ENCODE data around the gene FOLH1.
"Not testable (repeated sequence)": the region's sequence is repeated elsewhere in the genome, so short reads cannot be mapped to it uniquely, and the experiment has no call there.

The FOLH1 gene

GRCh38 chr11:49196775-49197174 is 11.6 kb downstream of the FOLH1 start:
- not testable (repeated sequence) for H3K4me1 Mint-ChIP-seq, H3K36me3 Mint-ChIP-seq, H3K9me3 Mint-ChIP-seq, H3K4me3 Mint-ChIP-seq, H3K27me3 Mint-ChIP-seq, H3K27ac Mint-ChIP-seq

GRCh38 chr11:49196002-49196401 is 12.4 kb downstream of the FOLH1 start:
- not testable (repeated sequence) for H3K4me3 Mint-ChIP-seq, H3K9me3 Mint-ChIP-seq, H3K27me3 Mint-ChIP-seq, H3K27ac Mint-ChIP-seq, H3K4me1 Mint-ChIP-seq, H3K36me3 Mint-ChIP-seq

- not testable (repeated sequence) for H3K27ac Mint-ChIP-seq, H3K27me3 Mint-ChIP-seq, H3K9me3 Mint-ChIP-seq, H3K4me1 Mint-ChIP-seq, H3K4me3 Mint-ChIP-seq, H3K36me3 Mint-ChIP-seq
Measured at GRCh38 chr11:49190287-49190686, 18.1 kb downstream of the FOLH1 start.

- not testable (repeated sequence) for H3K27me3 Mint-ChIP-seq, H3K4me3 Mint-ChIP-seq, H3K4me1 Mint-ChIP-seq, H3K36me3 Mint-ChIP-seq, H3K9me3 Mint-ChIP-seq, H3K27ac Mint-ChIP-seq
Measured at GRCh38 chr11:49186225-49186624, 22.2 kb downstream of the FOLH1 start.

- H3K4me1 Mint-ChIP-seq, H3K9me3 Mint-ChIP-seq, H3K36me3 Mint-ChIP-seq, H3K27ac Mint-ChIP-seq, H3K4me3 Mint-ChIP-seq, H3K27me3 Mint-ChIP-seq: not testable (repeated sequence)
Measured at GRCh38 chr11:49185597-49185996, 22.8 kb downstream of the FOLH1 start.

- H3K9me3 Mint-ChIP-seq, H3K4me3 Mint-ChIP-seq, H3K4me1 Mint-ChIP-seq, H3K27me3 Mint-ChIP-seq, H3K36me3 Mint-ChIP-seq, H3K27ac Mint-ChIP-seq: not testable (repeated sequence)
Measured at GRCh38 chr11:49184756-49185155, 23.6 kb downstream of the FOLH1 start.

- not testable (repeated sequence) for H3K4me1 Mint-ChIP-seq, H3K9me3 Mint-ChIP-seq, H3K27ac Mint-ChIP-seq, H3K27me3 Mint-ChIP-seq, H3K36me3 Mint-ChIP-seq, H3K4me3 Mint-ChIP-seq
Measured at GRCh38 chr11:49177936-49178335, 30.5 kb downstream of the FOLH1 start.

- not testable (repeated sequence) for H3K9me3 Mint-ChIP-seq, H3K27me3 Mint-ChIP-seq, H3K4me1 Mint-ChIP-seq, H3K27ac Mint-ChIP-seq, H3K4me3 Mint-ChIP-seq, H3K36me3 Mint-ChIP-seq
Measured at GRCh38 chr11:49175378-49175777, 33.0 kb downstream of the FOLH1 start.

GRCh38 chr11:49174691-49175366 is 33.6 kb downstream of the FOLH1 start:
- not testable (repeated sequence) for H3K27me3 Mint-ChIP-seq, H3K4me1 Mint-ChIP-seq, H3K27ac Mint-ChIP-seq, H3K4me3 Mint-ChIP-seq, H3K36me3 Mint-ChIP-seq, H3K9me3 Mint-ChIP-seq

GRCh38 chr11:49171613-49172012 is 36.8 kb downstream of the FOLH1 start:
- not testable (repeated sequence) for H3K4me1 Mint-ChIP-seq, H3K9me3 Mint-ChIP-seq, H3K27ac Mint-ChIP-seq, H3K27me3 Mint-ChIP-seq, H3K4me3 Mint-ChIP-seq, H3K36me3 Mint-ChIP-seq

- not testable (repeated sequence) for H3K36me3 Mint-ChIP-seq, H3K4me3 Mint-ChIP-seq, H3K4me1 Mint-ChIP-seq, H3K9me3 Mint-ChIP-seq, H3K27me3 Mint-ChIP-seq, H3K27ac Mint-ChIP-seq
Measured at GRCh38 chr11:49169579-49169978, 38.8 kb downstream of the FOLH1 start.

- H3K36me3 Mint-ChIP-seq, H3K4me1 Mint-ChIP-seq, H3K4me3 Mint-ChIP-seq, H3K27me3 Mint-ChIP-seq, H3K27ac Mint-ChIP-seq, H3K9me3 Mint-ChIP-seq: not testable (repeated sequence)
Measured at GRCh38 chr11:49168992-49169391, 39.4 kb downstream of the FOLH1 start.

GRCh38 chr11:49151211-49151610 is 57.2 kb downstream of the FOLH1 start:
- H3K27me3 Mint-ChIP-seq = no peaks in the 10 kb centered on the region
- no peak overlapping the region for H3K4me3 Mint-ChIP-seq
- H3K36me3 Mint-ChIP-seq = no peaks in the 10 kb centered on the region
- no peaks in the 10 kb centered on the region for H3K9me3 Mint-ChIP-seq
- H3K4me1 Mint-ChIP-seq = no peaks in the 10 kb centered on the region
- H3K27ac Mint-ChIP-seq = no peak overlapping the region

- not testable (repeated sequence) for H3K4me3 Mint-ChIP-seq, H3K27me3 Mint-ChIP-seq, H3K36me3 Mint-ChIP-seq, H3K27ac Mint-ChIP-seq, H3K4me1 Mint-ChIP-seq, H3K9me3 Mint-ChIP-seq
Measured at GRCh38 chr11:49102356-49102755, 106.0 kb downstream of the FOLH1 start.

Measured in activated naive CD4-positive, alpha-beta T cell treated with anti-CD3 and anti-CD28 coated beads, Interleukin-2, amount 50 U/mL, for 24 hours (primary cell).